Ishikawa (cell line): ENCODE results near the gene UGGT2.

Experiments used
- CEBPB ChIP-seq: IDR thresholded peaks from 2 replicates; pipeline ENCODE4 v1.6.1; 2012
- CREB1 ChIP-seq: IDR thresholded peaks from 2 replicates; pipeline ENCODE4 v1.6.1; 2012; ENCODE audit warnings: low read depth
- EGR1 ChIP-seq: IDR thresholded peaks from 2 replicates; pipeline ENCODE4 v1.6.1; 2012
- EP300 ChIP-seq: IDR thresholded peaks from 2 replicates; pipeline ENCODE4 v1.6.1; 2012; ENCODE audit warnings: borderline replicate concordance
- FOXM1 ChIP-seq: IDR thresholded peaks from 2 replicates; pipeline ENCODE4 v1.6.1; 2012; ENCODE audit warnings: low read depth, borderline replicate concordance
- NFIC ChIP-seq: IDR thresholded peaks from 2 replicates; pipeline ENCODE4 v1.6.1; 2012
- RAD21 ChIP-seq: IDR thresholded peaks from 2 replicates; pipeline ENCODE4 v1.6.1; 2012; ENCODE audit warnings: low read depth
- REST ChIP-seq: IDR thresholded peaks from 2 replicates; pipeline ENCODE4 v1.6.1; 2012; ENCODE audit warnings: low read depth, mild to moderate bottlenecking
- TAF1 ChIP-seq: IDR thresholded peaks from 2 replicates; pipeline ENCODE4 v1.6.1; 2012; ENCODE audit warnings: low read depth, mild to moderate bottlenecking
- TCF12 ChIP-seq: IDR thresholded peaks from 2 replicates; pipeline ENCODE4 v1.6.1; 2012; ENCODE audit warnings: low read depth
- TEAD4 ChIP-seq: IDR thresholded peaks from 2 replicates; pipeline ENCODE4 v1.6.1; 2012
- YY1 ChIP-seq: IDR thresholded peaks from 2 replicates; pipeline ENCODE4 v1.6.1; 2012; ENCODE audit warnings: low read depth
- ZBTB7A ChIP-seq: IDR thresholded peaks from 2 replicates; pipeline ENCODE4 v1.6.1; 2012; ENCODE audit warnings: low read depth
- TF ChIP-seq, protein P1 (sequence below): IDR thresholded peaks from 2 replicates; pipeline ENCODE4 v1.6.1; 2012
- TF ChIP-seq, protein P2 (sequence below): IDR thresholded peaks from 2 replicates; pipeline ENCODE4 v1.6.1; 2012

Gene UGGT2

GRCh38 chr13:95793018-95793555 is 260.1 kb downstream of the UGGT2 start:
- TF ChIP-seq TEAD4 (no peak), REST (no peak), FOXM1 (no peak), CEBPB (no peak), EP300 (no peak), CREB1 (no peak), TCF12 (no peak), YY1 (no peak), RAD21 (no peak), NFIC (no peak)
- TF ChIP-seq, protein P1, sequence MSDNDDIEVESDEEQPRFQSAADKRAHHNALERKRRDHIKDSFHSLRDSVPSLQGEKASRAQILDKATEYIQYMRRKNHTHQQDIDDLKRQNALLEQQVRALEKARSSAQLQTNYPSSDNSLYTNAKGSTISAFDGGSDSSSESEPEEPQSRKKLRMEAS = no peak

GRCh38 chr13:95791084-95791722 is 262.0 kb downstream of the UGGT2 start:
- TF ChIP-seq FOXM1 (no peak), CREB1 (no peak), TAF1 (no peak), TEAD4 (no peak), RAD21 (no peak), EP300 (no peak), REST (no peak), CEBPB (no peak), YY1 (no peak), NFIC (no peak), ZBTB7A (no peak), TCF12 (no peak), EGR1 (no peak)
- TF ChIP-seq, protein P2, sequence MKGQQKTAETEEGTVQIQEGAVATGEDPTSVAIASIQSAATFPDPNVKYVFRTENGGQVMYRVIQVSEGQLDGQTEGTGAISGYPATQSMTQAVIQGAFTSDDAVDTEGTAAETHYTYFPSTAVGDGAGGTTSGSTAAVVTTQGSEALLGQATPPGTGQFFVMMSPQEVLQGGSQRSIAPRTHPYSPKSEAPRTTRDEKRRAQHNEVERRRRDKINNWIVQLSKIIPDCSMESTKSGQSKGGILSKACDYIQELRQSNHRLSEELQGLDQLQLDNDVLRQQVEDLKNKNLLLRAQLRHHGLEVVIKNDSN = no peak
- TF ChIP-seq, protein P1 = no peak

DNA sequence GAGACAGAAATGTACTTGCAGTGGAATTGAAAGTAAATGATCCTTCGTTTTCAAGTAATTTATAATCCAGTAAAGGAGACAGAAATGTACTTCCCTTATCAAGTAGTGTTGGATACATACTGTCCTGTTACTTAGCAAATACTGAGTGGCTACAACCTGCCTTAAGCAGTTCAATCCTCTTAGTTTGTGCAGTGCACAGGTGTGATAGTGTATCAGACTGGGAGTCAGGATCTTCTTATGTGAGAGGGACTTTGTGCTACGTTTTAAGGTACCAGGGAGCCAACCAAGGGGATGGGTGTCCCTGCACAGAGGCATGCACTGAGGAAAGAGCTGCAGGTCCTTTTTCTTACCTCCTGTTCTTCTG is 265.1 kb downstream of the UGGT2 start:
- no peak for TF ChIP-seq CREB1

DNA sequence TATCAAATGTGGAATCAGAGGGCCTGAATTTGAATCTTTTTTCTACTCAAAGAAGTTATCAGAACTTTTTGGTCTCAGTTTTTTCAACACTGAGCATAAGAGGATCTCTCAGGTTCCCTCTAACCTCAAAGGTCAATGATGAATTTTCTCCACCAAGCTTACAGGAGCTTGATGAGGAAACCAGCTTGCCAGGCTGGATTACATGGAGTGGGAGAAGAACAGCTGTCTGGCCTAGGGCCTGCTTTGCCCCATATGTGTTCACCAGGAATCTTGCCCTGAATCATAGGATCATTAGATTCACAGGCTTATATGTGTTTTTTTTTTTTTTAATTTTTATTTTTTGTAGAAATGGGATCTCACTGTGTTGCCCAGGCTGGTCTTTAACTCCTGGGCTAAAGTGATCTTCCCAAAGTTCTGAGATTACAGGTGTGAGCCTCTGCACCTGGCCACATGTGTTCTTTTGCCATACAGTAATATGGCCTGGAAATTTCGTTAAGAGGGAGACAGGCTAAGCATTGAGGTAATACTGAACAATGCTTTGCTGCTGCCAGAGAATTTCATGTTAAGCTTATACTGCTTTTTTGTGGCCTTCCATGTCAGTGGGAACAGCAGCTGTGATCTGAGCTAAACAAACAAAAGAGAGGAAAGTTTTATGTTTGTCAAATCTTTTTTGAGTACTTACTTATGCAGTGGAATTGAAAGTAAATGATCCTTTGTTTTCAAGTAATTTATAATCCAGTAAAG is 265.7 kb downstream of the UGGT2 start:
- TF ChIP-seq EP300 = no peak
- no peak for TF ChIP-seq TCF12
- no peak for TF ChIP-seq RAD21
- no peak for TF ChIP-seq FOXM1
- no peak for TF ChIP-seq CREB1
- no peak for TF ChIP-seq TEAD4
- no peak for TF ChIP-seq CEBPB
- no peak for TF ChIP-seq YY1
- TF ChIP-seq ZBTB7A = no peak
- no peak for TF ChIP-seq REST

DNA sequence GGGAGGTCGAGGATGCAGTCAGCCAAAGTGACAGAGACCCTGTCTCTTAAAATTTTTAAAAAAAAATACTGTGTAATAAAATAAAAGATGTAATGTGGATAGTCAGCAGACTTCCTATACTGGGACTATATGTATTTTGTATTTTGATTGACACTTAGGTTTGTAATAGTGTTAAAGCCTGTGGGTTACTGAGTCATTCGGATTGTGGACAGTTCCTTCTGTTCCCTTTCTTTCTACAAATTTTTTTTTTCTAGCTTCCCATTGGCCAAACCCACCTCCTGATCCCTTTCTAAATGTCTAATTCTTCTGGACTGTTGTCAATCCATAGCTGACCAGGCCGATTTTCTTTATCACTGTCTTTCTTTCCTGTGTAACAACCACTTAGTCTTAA is 268.3 kb downstream of the UGGT2 start:
- TF ChIP-seq EGR1 (no peak), CREB1 (no peak), TCF12 (no peak), RAD21 (no peak), CEBPB (no peak), REST (no peak), EP300 (no peak), TEAD4 (no peak), NFIC (no peak), TAF1 (no peak), YY1 (no peak)
- TF ChIP-seq, protein P1 = no peak
